ENCODE results near the gene FAM131B.

The FAM131B gene

GRCh38 chr7:143382126-143382790, 19.7 kb upstream of the FAM131B start:
- no peak for DNase-seq

GRCh38 chr7:143381427-143382125, 19.1 kb upstream of the FAM131B start:
- DNase-seq, result peak; percentile 18

GRCh38 chr7:143380646-143381426, 18.3 kb upstream of the FAM131B start, which contains the start of gene ZYX:
TSS of gene ZYX (plus strand) at chr7:143381345. CDS start at chr7:143381572, 227 bp downstream.
- peak; percentile 84 for DNase-seq

- peak; percentile 87 for DNase-seq
Observed at GRCh38 chr7:143380260-143380645, 17.7 kb upstream of the FAM131B start.

GRCh38 chr7:143379611-143380259, 17.2 kb upstream of the FAM131B start:
- no peak for DNase-seq

GRCh38 chr7:143376396-143376795, 13.9 kb upstream of the FAM131B start:
- no peak for DNase-seq

GRCh38 chr7:143375298-143376034, 13.0 kb upstream of the FAM131B start:
- no peak for DNase-seq

GRCh38 chr7:143374561-143374960, 12.0 kb upstream of the FAM131B start:
- no peak for DNase-seq

GRCh38 chr7:143373255-143373794, 10.8 kb upstream of the FAM131B start:
- no peak for DNase-seq

GRCh38 chr7:143372070-143372469, 9.6 kb upstream of the FAM131B start:
- DNase-seq, result peak; percentile 85

- DNase-seq, result no peak
Observed at GRCh38 chr7:143369678-143370651, 7.5 kb upstream of the FAM131B start.

GRCh38 chr7:143368387-143368786, 5.9 kb upstream of the FAM131B start:
- no peak for DNase-seq

GRCh38 chr7:143367972-143368371, 5.5 kb upstream of the FAM131B start:
- peak; percentile 35 for DNase-seq

GRCh38 chr7:143363016-143363937, 764 bp upstream of the FAM131B start:
- no peak for DNase-seq

- no peak for DNase-seq
Observed at GRCh38 chr7:143361552-143362130, 872 bp downstream of the FAM131B start.

GRCh38 chr7:143360788-143361551, 1.5 kb downstream of the FAM131B start:
- no peak for DNase-seq

- DNase-seq, result no peak
Observed at GRCh38 chr7:143359771-143360353, 2.7 kb downstream of the FAM131B start.

- no peak for DNase-seq
Observed at GRCh38 chr7:143358626-143359025, 3.9 kb downstream of the FAM131B start.
